HCT116 (cell line): ENCODE data around the gene NAA50. TPM values are rescaled to one million over a fixed set of nuclear protein-coding genes. Genes with fewer than 3 reads are reported as not detected.

Experiments used
- ATAC-seq: fragments of 200-7000 bp; cut with Tn5 transposase; 2 replicates; pipeline ENCODE4 v1.9.1; 2020; ENCODE audit warnings: mild to moderate bottlenecking, moderate library complexity
- BruUV-seq: library from RNA; stranded (reverse); fragments of 400-500 nt; replicated peaks from 2 replicates; lab custom pipeline; 2021; lab: Mats Ljungman, UMichigan
- CTCF ChIA-PET: fragments of 300-600 bp; sonication (Branson Sonifier 250); formaldehyde crosslinking; loops from one replicate; lab custom pipeline; 2021; ENCODE audit warnings: antibody characterized with exemption; lab: Charles Lee
- POLR2A ChIA-PET: fragments of 300-600, 350-600 bp; sonication (Branson Sonifier 250); formaldehyde crosslinking; loops from one replicate; lab custom pipeline; 2021; ENCODE audit warnings: antibody characterized with exemption; lab: Charles Lee
- RAD21 ChIA-PET, 2 experiments: fragments of 300-600 bp; sonication (Branson Sonifier 250); formaldehyde crosslinking; loops; one replicate each; lab custom pipeline; 2023; ENCODE audit warnings: low total read pairs in 2 of 2; ENCODE audit not compliant: uncharacterized antibody in 2 of 2, unreplicated experiment in 2 of 2, low non-redundant PET in 1 of 2; lab: Charles Lee
- DNase-seq: peaks from one replicate; pipeline ENCODE4 v3.0.0-alpha.2; 2010; ENCODE audit warnings: low read depth, low spot score
- H2AFZ ChIP-seq: fragments of 200-600 bp; shearing (Covaris generic), sonication (generic); 2 replicates; pipeline ENCODE4 v1.6.1; 2017; ENCODE audit warnings: low read depth, mixed run types, mixed read lengths, antibody characterized with exemption, low read length; ENCODE audit not compliant: poor library complexity, severe bottlenecking
- H3K27ac ChIP-seq: 2 replicates; pipeline ENCODE4 v1.5.1; 2012; ENCODE audit warnings: low read depth, low read length
- H3K27me3 ChIP-seq: fragments of 200-600 bp; sonication (generic); 2 replicates; pipeline ENCODE4 v1.6.1; 2016; ENCODE audit warnings: mixed run types, low read length, mixed read lengths; ENCODE audit not compliant: insufficient read depth
- H3K36me3 ChIP-seq, 2 experiments: fragments of 200-500 bp in 1 of 2; fragments of 200-600 bp in 1 of 2; sonication (Bioruptor generic) in 1 of 2; sonication (generic) in 1 of 2; 2 replicates each; pipeline versions ENCODE4 v1.5.1 to v1.6.1; 2014 to 2016; ENCODE audit warnings: low read length in 2 of 2, inconsistent platforms in 1 of 2, mixed read lengths in 1 of 2, mixed run types in 1 of 2; ENCODE audit not compliant: insufficient read depth in 2 of 2, control insufficient read depth in 1 of 2
- H3K4me1 ChIP-seq, 2 experiments: fragments of 200-600 bp in 1 of 2; sonication (generic) in 1 of 2; 2 replicates each; pipeline versions ENCODE4 v1.5.1 to v1.6.1; 2012 to 2017; ENCODE audit warnings: low read length in 2 of 2, inconsistent platforms in 1 of 2, mild to moderate bottlenecking in 1 of 2, mixed read lengths in 1 of 2, mixed run types in 1 of 2, moderate library complexity in 1 of 2; ENCODE audit not compliant: insufficient read depth in 2 of 2, control insufficient read depth in 1 of 2
- H3K4me2 ChIP-seq: fragments of 200-600 bp; sonication (generic); 2 replicates; pipeline ENCODE4 v1.6.1; 2017; ENCODE audit warnings: mixed run types, low read length, mixed read lengths
- H3K4me3 ChIP-seq, 2 experiments: fragments of 200-600 bp in 1 of 2; sonication (generic) in 1 of 2; replicated peaks in 1 of 2; 2 replicates each; pipeline ENCODE4 v1.5.1; 2011 to 2016; ENCODE audit warnings: low read length in 2 of 2, control low read depth in 1 of 2, low read depth in 1 of 2, mild to moderate bottlenecking in 1 of 2, mixed read lengths in 1 of 2, mixed run types in 1 of 2
- H3K79me2 ChIP-seq: fragments of 200-600 bp; sonication (generic); 2 replicates; pipeline ENCODE4 v1.6.1; 2017; ENCODE audit warnings: mild to moderate bottlenecking, mixed run types, low read length, moderate library complexity, mixed read lengths; ENCODE audit not compliant: insufficient read depth
- H3K9ac ChIP-seq: fragments of 200-600 bp; sonication (generic); 2 replicates; pipeline ENCODE4 v1.6.1; 2016; ENCODE audit warnings: low read length, mixed read lengths
- H3K9me2 ChIP-seq: fragments of 200-600 bp; sonication (generic), shearing (Covaris generic); 2 replicates; pipeline ENCODE4 v1.6.1; 2017; ENCODE audit warnings: mixed run types, mild to moderate bottlenecking, moderate library complexity; ENCODE audit not compliant: insufficient read depth
- H3K9me3 ChIP-seq, 2 experiments: fragments of 200-500 bp in 1 of 2; fragments of 200-600 bp in 1 of 2; sonication (Bioruptor generic) in 1 of 2; sonication (generic) in 1 of 2; 2 replicates each; pipeline ENCODE4 v1.6.1; 2014 to 2017; ENCODE audit warnings: low read length in 2 of 2, mixed read lengths in 2 of 2, inconsistent platforms in 1 of 2, low read depth in 1 of 2, mild to moderate bottlenecking in 1 of 2, mixed run types in 1 of 2, moderate library complexity in 1 of 2; ENCODE audit not compliant: control insufficient read depth in 1 of 2, insufficient read depth in 1 of 2
- H4K20me1 ChIP-seq: fragments of 200-600 bp; sonication (generic), shearing (Covaris generic); 2 replicates; pipeline ENCODE4 v1.6.1; 2017; ENCODE audit warnings: mixed run types, mild to moderate bottlenecking, moderate library complexity; ENCODE audit not compliant: insufficient read depth
- CBX3 ChIP-seq: IDR thresholded peaks from 2 replicates; pipeline ENCODE4 v1.6.1; 2012; ENCODE audit warnings: low read depth
- CEBPB ChIP-seq: IDR thresholded peaks from 2 replicates; pipeline ENCODE4 v1.6.1; 2012; ENCODE audit warnings: low read depth
- CTCF ChIP-seq, 3 experiments: fragments of 200-600 bp in 1 of 3; sonication (generic) in 1 of 3; IDR thresholded peaks in 2 of 3; conservative IDR thresholded peaks in 1 of 3; 2 replicates each; pipeline ENCODE4 v1.5.1; 2012 to 2017; ENCODE audit warnings: low read depth in 2 of 3, low read length in 2 of 3, antibody characterized with exemption in 1 of 3, borderline replicate concordance in 1 of 3, control low read depth in 1 of 3, mild to moderate bottlenecking in 1 of 3, mixed read lengths in 1 of 3, mixed run types in 1 of 3, moderate library complexity in 1 of 3; ENCODE audit not compliant: insufficient read depth in 1 of 3
- EGR1 ChIP-seq: IDR thresholded peaks from 2 replicates; pipeline ENCODE4 v1.6.1; 2012; ENCODE audit warnings: low read depth
- ELF1 ChIP-seq: IDR thresholded peaks from 2 replicates; pipeline ENCODE4 v1.6.1; 2012; ENCODE audit warnings: low read depth, borderline replicate concordance
- EZH2 ChIP-seq: fragments of 200-600 bp; sonication (generic); IDR thresholded peaks from 2 replicates; pipeline ENCODE4 v1.6.1; 2017; ENCODE audit warnings: antibody characterized with exemption, mixed run types
- EZH2phosphoT487 ChIP-seq: fragments of 200-600 bp; IDR thresholded peaks from 2 replicates; pipeline ENCODE4 v1.6.1; 2018; ENCODE audit warnings: antibody characterized with exemption, borderline replicate concordance
- JUND ChIP-seq: IDR thresholded peaks from 2 replicates; pipeline ENCODE4 v1.6.1; 2012
- MAX ChIP-seq: IDR thresholded peaks from 2 replicates; pipeline ENCODE4 v1.6.1; 2012
- RAD21 ChIP-seq: IDR thresholded peaks from 2 replicates; pipeline ENCODE4 v1.6.1; 2012; ENCODE audit warnings: low read depth, mild to moderate bottlenecking
- REST ChIP-seq: IDR thresholded peaks from 2 replicates; pipeline ENCODE4 v1.6.1; 2012; ENCODE audit warnings: low read depth
- SIN3A ChIP-seq: IDR thresholded peaks from 2 replicates; pipeline ENCODE4 v1.6.1; 2012; ENCODE audit warnings: low read depth
- SRF ChIP-seq: IDR thresholded peaks from 2 replicates; pipeline ENCODE4 v1.6.1; 2012; ENCODE audit warnings: low read depth
- TCF7L2 ChIP-seq: IDR thresholded peaks from 2 replicates; pipeline ENCODE4 v1.7.0; 2011; ENCODE audit warnings: borderline replicate concordance, inconsistent platforms; ENCODE audit not compliant: insufficient read depth, insufficient read length; ENCODE audit errors: extremely low read depth
- YY1 ChIP-seq: IDR thresholded peaks from 2 replicates; pipeline ENCODE4 v1.6.1; 2011; ENCODE audit warnings: low read length, low read depth, moderate library complexity, mild to moderate bottlenecking; ENCODE audit not compliant: insufficient replicate concordance; ENCODE audit errors: extremely low read depth
- ZBTB33 ChIP-seq: IDR thresholded peaks from 2 replicates; pipeline ENCODE4 v1.6.1; 2011; ENCODE audit warnings: mild to moderate bottlenecking, low read length, moderate library complexity; ENCODE audit not compliant: insufficient replicate concordance; ENCODE audit errors: extremely low read depth
- ZFX ChIP-seq: fragments of 450-650 bp; IDR thresholded peaks from 2 replicates; pipeline ENCODE4 v1.6.1; 2017
- ZNF274 ChIP-seq: fragments of 200-500 bp; sonication (Bioruptor generic); IDR thresholded peaks from 2 replicates; pipeline ENCODE4 v1.6.1; 2014; ENCODE audit warnings: mild to moderate bottlenecking, low read depth, low read length, inconsistent platforms
- intact Hi-C: fragments of 100-400 bp; cut with micrococcal nuclease; formaldehyde crosslinking; loops from 2 replicates; pipeline ENCODE4 v1.10.0; 2022
- total RNA-seq: library from RNA; stranded (reverse); gene quantifications from one replicate; pipeline ENCODE4 v1.2.1, GENCODE V29; 2021; ENCODE audit not compliant: unreplicated experiment

The NAA50 gene
- total RNA-seq, 1 experiment from 2014 or later: 233 TPM

GRCh38 chr3:113764698-113765097, 18.6 kb upstream of the NAA50 start:
- H3K4me3 ChIP-seq: no peak overlapping the region
- H3K4me2 ChIP-seq: no peak overlapping the region
- DNase-seq: no peak
- ChIA-PET RAD21 (no interaction called here), POLR2A (no interaction called here), CTCF (no interaction called here)
- intact Hi-C loops: no loop called here
- no peak overlapping the region for H2AFZ ChIP-seq
- no peak overlapping the region for H3K9ac ChIP-seq
- H3K9me3 ChIP-seq: no peaks in the 10 kb centered on the region
- H3K4me1 ChIP-seq: peaks cover 7 to 9% of the 10 kb centered on the region in 2 experiments
- ATAC-seq: no peak
- H3K36me3 ChIP-seq: no peaks in the 10 kb centered on the region
- H4K20me1 ChIP-seq: no peaks in the 10 kb centered on the region
- BruUV-seq: no TSS peak
- no peaks in the 10 kb centered on the region for H3K27me3 ChIP-seq
- H3K79me2 ChIP-seq: no peaks in the 10 kb centered on the region
- H3K27ac ChIP-seq: no peak overlapping the region
- no peaks in the 10 kb centered on the region for H3K9me2 ChIP-seq
- TF ChIP-seq YY1: no peak
- no peak for TF ChIP-seq CTCF (IDR thresholded peaks at IDR 0.05 in 2 of 3, conservative IDR thresholded peaks at IDR 0.05 in 1 of 3; ENCODE audit: borderline replicate concordance in 1 of 3, insufficient read depth in 1 of 3, low read depth in 2 of 3, low read length in 2 of 3)
- TF ChIP-seq ZBTB33: no peak
- TF ChIP-seq CBX3: no peak
- TF ChIP-seq JUND: no peak
- no peak for TF ChIP-seq RAD21
- TF ChIP-seq SIN3A: no peak
- no peak for TF ChIP-seq EGR1
- TF ChIP-seq ZNF274: no peak
- no peak for TF ChIP-seq TCF7L2
- no peak for TF ChIP-seq ZFX
- TF ChIP-seq SRF: no peak
- TF ChIP-seq EZH2: no peak
- TF ChIP-seq MAX: no peak
- TF ChIP-seq ELF1: no peak
- no peak for TF ChIP-seq REST
- no peak for TF ChIP-seq CEBPB
- no peak for TF ChIP-seq EZH2phosphoT487
